IMR-90 (cell line): ENCODE data around the gene MYO1A. TPM values are rescaled to one million over a fixed set of nuclear protein-coding genes. Genes with fewer than 3 reads are reported as not detected.
A peak's percentile ranks its signal among the peaks of the same experiment; 100 is the strongest.

Experiments used
- ATAC-seq: fragments of 200-7000 bp; cut with Tn5 transposase; 2 replicates; pipeline ENCODE4 v1.9.1; 2020; ENCODE audit warnings: low read depth, mild to moderate bottlenecking, moderate library complexity
- BruUV-seq: library from RNA; stranded (reverse); fragments of 400-500 nt; replicated peaks from 2 replicates; lab custom pipeline; 2021; lab: Mats Ljungman, UMichigan
- CTCF ChIA-PET: fragments of 300-600 bp; formaldehyde crosslinking; extraction: SDS; loops from one replicate; lab custom pipeline; 2021; ENCODE audit warnings: antibody characterized with exemption; lab: Yijun Ruan, JAX
- POLR2A ChIA-PET: fragments of 300-600 bp; sonication (Branson Sonifier 250); formaldehyde crosslinking; loops from one replicate; lab custom pipeline; 2022; ENCODE audit warnings: antibody characterized with exemption; ENCODE audit not compliant: unreplicated experiment; lab: Charles Lee
- DNase-seq: peaks from one replicate; pipeline ENCODE4 v3.0.0; 2013
- H2AFZ ChIP-seq: replicated peaks from 2 replicates; pipeline ENCODE3; 2013; ENCODE audit warnings: low read length, mild to moderate bottlenecking; ENCODE audit not compliant: poor library complexity
- H2AK5ac ChIP-seq: 2 replicates; pipeline ENCODE4 v1.6.1; 2013; ENCODE audit warnings: low read depth, low read length, inconsistent platforms
- H2AK9ac ChIP-seq: replicated peaks from 2 replicates; pipeline ENCODE3; 2013; ENCODE audit warnings: mild to moderate bottlenecking, low read depth, low read length, moderate library complexity; ENCODE audit not compliant: poor library complexity
- H2BK120ac ChIP-seq: 2 replicates; pipeline ENCODE4 v1.6.1; 2013; ENCODE audit warnings: low read depth, low read length, inconsistent platforms
- H2BK15ac ChIP-seq: 3 replicates; pipeline ENCODE4 v1.6.1; 2013; ENCODE audit warnings: low read depth, low read length, inconsistent platforms
- H2BK20ac ChIP-seq: 2 replicates; pipeline ENCODE4 v1.6.1; 2013; ENCODE audit warnings: low read depth, mild to moderate bottlenecking, inconsistent platforms, low read length, moderate library complexity
- H2BK5ac ChIP-seq: 2 replicates; pipeline ENCODE4 v1.6.1; 2013; ENCODE audit warnings: mild to moderate bottlenecking, low read depth, low read length, inconsistent platforms; ENCODE audit not compliant: poor library complexity, severe bottlenecking
- H3K14ac ChIP-seq: replicated peaks from 2 replicates; pipeline ENCODE4 v1.6.1; 2013; ENCODE audit warnings: low read depth, low read length, inconsistent platforms
- H3K18ac ChIP-seq: 2 replicates; pipeline ENCODE4 v1.6.1; 2013; ENCODE audit warnings: low read depth, low read length, control low read depth
- H3K23ac ChIP-seq: 2 replicates; pipeline ENCODE4 v1.6.1; 2013; ENCODE audit warnings: low read depth, low read length, inconsistent platforms
- H3K27ac ChIP-seq: 2 replicates; pipeline ENCODE4 v1.5.1; 2013; ENCODE audit warnings: mild to moderate bottlenecking, control low read depth, low read length; ENCODE audit not compliant: insufficient read depth
- H3K27me3 ChIP-seq: 2 replicates; pipeline ENCODE4 v1.6.1; 2013; ENCODE audit warnings: low read length; ENCODE audit not compliant: control insufficient read depth, insufficient read depth
- H3K36me3 ChIP-seq: 2 replicates; pipeline ENCODE4 v1.6.1; 2013; ENCODE audit warnings: low read length, mixed read lengths; ENCODE audit not compliant: control insufficient read depth, insufficient read depth
- H3K4ac ChIP-seq: 2 replicates; pipeline ENCODE4 v1.6.1; 2013; ENCODE audit warnings: low read depth, low read length, inconsistent platforms
- H3K4me1 ChIP-seq: 2 replicates; pipeline ENCODE4 v1.6.1; 2013; ENCODE audit warnings: low read length, mixed read lengths; ENCODE audit not compliant: control insufficient read depth, insufficient read depth
- H3K4me2 ChIP-seq: 2 replicates; pipeline ENCODE4 v1.6.1; 2013; ENCODE audit warnings: low read depth, mild to moderate bottlenecking, control low read depth, low read length, moderate library complexity
- H3K4me3 ChIP-seq: 2 replicates; pipeline ENCODE4 v1.5.1; 2013; ENCODE audit warnings: low read depth, mild to moderate bottlenecking, control low read depth, low read length, moderate library complexity; ENCODE audit not compliant: insufficient read depth
- H3K56ac ChIP-seq: 2 replicates; pipeline ENCODE4 v1.6.1; 2013; ENCODE audit warnings: low read length, inconsistent platforms; ENCODE audit not compliant: insufficient read depth; ENCODE audit errors: extremely low read depth
- H3K79me1 ChIP-seq, 2 experiments: 2 replicates each; pipeline ENCODE4 v1.6.1; 2013; ENCODE audit warnings: low read length in 2 of 2, inconsistent platforms in 1 of 2, low read depth in 1 of 2
- H3K9ac ChIP-seq: 2 replicates; pipeline ENCODE4 v1.6.1; 2013; ENCODE audit warnings: low read depth, low read length, control low read depth
- H3K9me1 ChIP-seq: 2 replicates; pipeline ENCODE4 v1.6.1; 2013; ENCODE audit warnings: low read length, inconsistent platforms; ENCODE audit not compliant: insufficient read depth
- H3K9me3 ChIP-seq: 2 replicates; pipeline ENCODE4 v1.6.1; 2013; ENCODE audit warnings: low read length; ENCODE audit not compliant: control insufficient read depth, insufficient read depth
- H4K20me1 ChIP-seq: 2 replicates; pipeline ENCODE4 v1.6.1; 2013; ENCODE audit warnings: low read length, inconsistent platforms; ENCODE audit not compliant: insufficient read depth
- H4K5ac ChIP-seq: 2 replicates; pipeline ENCODE4 v1.6.1; 2013; ENCODE audit warnings: mild to moderate bottlenecking, low read depth, low read length, control low read depth
- H4K8ac ChIP-seq, 2 experiments: 2 replicates each; pipeline ENCODE4 v1.6.1; 2013; ENCODE audit warnings: low read depth in 2 of 2, low read length in 2 of 2, control low read depth in 1 of 2, inconsistent platforms in 1 of 2
- H4K91ac ChIP-seq: 2 replicates; pipeline ENCODE4 v1.6.1; 2013; ENCODE audit warnings: low read depth, low read length, inconsistent platforms; ENCODE audit not compliant: insufficient read depth
- CHD1 ChIP-seq: IDR thresholded peaks from 2 replicates; pipeline ENCODE4 v1.6.1; 2012; ENCODE audit warnings: low read depth, low read length, improper control_type of control experiment
- CTCF ChIP-seq: conservative IDR thresholded peaks from 2 replicates; pipeline ENCODE4 v1.5.1; 2012; ENCODE audit warnings: mild to moderate bottlenecking, low read depth, low read length, improper control_type of control experiment
- ELK1 ChIP-seq: fragments of 150-350 bp; IDR thresholded peaks from 2 replicates; pipeline ENCODE4 v1.6.1; 2016; ENCODE audit warnings: low read depth, mild to moderate bottlenecking, low read length, moderate library complexity, borderline replicate concordance
- MXI1 ChIP-seq: IDR thresholded peaks from 2 replicates; pipeline ENCODE4 v1.6.1; 2012; ENCODE audit warnings: low read depth, mild to moderate bottlenecking, low read length, moderate library complexity, borderline replicate concordance
- RCOR1 ChIP-seq: IDR thresholded peaks from 2 replicates; pipeline ENCODE4 v1.6.1; 2012; ENCODE audit warnings: mild to moderate bottlenecking, low read length, improper control_type of control experiment; ENCODE audit not compliant: insufficient replicate concordance
- RFX5 ChIP-seq: IDR thresholded peaks from 2 replicates; pipeline ENCODE4 v1.8.0; 2012; ENCODE audit warnings: low read depth, mild to moderate bottlenecking, low read length, moderate library complexity
- USF2 ChIP-seq: fragments of 150-350 bp; IDR thresholded peaks from 2 replicates; pipeline ENCODE4 v1.6.1; 2017; ENCODE audit warnings: mild to moderate bottlenecking, antibody characterized with exemption, low read length, low read depth
- WGBS, 2 experiments: methylation state at CpG; one replicate each; pipeline versions ENCODE4 v1.1.5 to v1.1.7; 2013; ENCODE audit warnings: missing lambda C conversion rate in 2 of 2; ENCODE audit not compliant: insufficient read length in 1 of 2; ENCODE audit errors: extremely low coverage in 2 of 2; 5-methylcytosine and 5-hydroxymethylcytosine counted together
- dilution Hi-C: fragments of 300-500 bp; cut with HindIII; formaldehyde crosslinking; loops from one replicate; pipeline ENCODE4 v1.14.3; 2018; ENCODE audit warnings: low sequenced_read_pairs; ENCODE audit not compliant: unreplicated experiment
- in situ Hi-C: fragments of 300-500 bp; cut with MboI; formaldehyde crosslinking; loops from 3 replicates; pipeline ENCODE4 v1.14.3; 2019; ENCODE audit warnings: low sequenced_read_pairs, inconsistent platforms, mixed read lengths
- intact Hi-C: fragments of 100-400 bp; cut with micrococcal nuclease; formaldehyde crosslinking; loops from 2 replicates; pipeline ENCODE4 v1.10.0; 2022
- polyA plus RNA-seq, 3 experiments: library from polyadenylated mRNA; depleted of rRNA; stranded (reverse); fragments of >200 nt; gene quantifications; 2 replicates each; pipeline ENCODE4 v1.2.3, GENCODE V29; 2012; ENCODE audit warnings: low replicate concordance in 1 of 3
- total RNA-seq: library from RNA; depleted of rRNA; stranded (reverse); fragments of >200 nt; gene quantifications from 2 replicates; pipeline ENCODE4 v1.2.3, GENCODE V29; 2012

The MYO1A gene
- total and polyA plus RNA-seq, 2 of the 4 experiments (the other 2 are of a cell fraction) = under 0.01 TPM; not detected in 1

- H3K4me1 ChIP-seq = peaks cover 4% of the 10 kb centered on the region
- H4K20me1 ChIP-seq = peaks cover 3% of the 10 kb centered on the region; the same call in 1 of the 2 replicates
- no peak overlapping the region for H2BK15ac ChIP-seq
- no peak overlapping the region for H3K4ac ChIP-seq
- ChIA-PET CTCF (interaction anchor here (0.6 to 1.0 kb wide), 3 partner anchors 9 to 15 kb away, joined by 3 to 4 read pairs (median 3); no protein-coding TSS in a partner anchor), POLR2A (no interaction called here)
- in situ Hi-C loops (loop anchor here (25.0 kb wide), 1 partner anchor 479 kb away; the partner anchor contains the start of gene RBMS2), intact Hi-C loops (no loop called here), dilution Hi-C loops (no loop called here)
- H4K5ac ChIP-seq = no peak overlapping the region
- H2AK9ac ChIP-seq = no peak overlapping the region
- H3K79me1 ChIP-seq = no peaks in the 10 kb centered on the region
- H3K9me3 ChIP-seq = no peaks in the 10 kb centered on the region
- ATAC-seq (no peak), DNase-seq (no peak)
- H2AFZ ChIP-seq = no peak overlapping the region
- H4K91ac ChIP-seq = no peak overlapping the region
- peak overlapping the region; percentile 34; the same call in 1 of the 2 replicates for H3K23ac ChIP-seq
- H2BK120ac ChIP-seq = no peak overlapping the region
- WGBS, 2 experiments = 83% methylated on average over 2 of the region's 8 CpGs; no CpG with 5 or more reads in 1 of the 2 experiments
- H3K9ac ChIP-seq = no peak overlapping the region
- no peaks in the 10 kb centered on the region for H3K27me3 ChIP-seq
- no peak overlapping the region for H3K27ac ChIP-seq
- no peak overlapping the region for H3K4me2 ChIP-seq
- no peak overlapping the region for H3K56ac ChIP-seq
- BruUV-seq = no TSS peak
- peaks cover 5% of the 10 kb centered on the region; the same call in 1 of the 2 replicates for H3K36me3 ChIP-seq
- H3K14ac ChIP-seq = no peak overlapping the region
- H2BK5ac ChIP-seq = no peak overlapping the region
- no peak overlapping the region for H4K8ac ChIP-seq
- 0 out of 2 replicates have a peak, but pooled peaks cover 5% of the 10 kb centered on the region for H3K9me1 ChIP-seq
- H2AK5ac ChIP-seq = no peak overlapping the region
- H3K4me3 ChIP-seq = no peak overlapping the region
- TF ChIP-seq CTCF (no peak), CHD1 (no peak), ELK1 (no peak), USF2 (no peak), MXI1 (no peak), RFX5 (no peak), RCOR1 (no peak)
- H3K18ac ChIP-seq = no peak overlapping the region
- no peak overlapping the region for H2BK20ac ChIP-seq
These were observed 58.3 kb downstream of the MYO1A start for GRCh38 chr12:56991319-56992246.
